ENCODE results near the gene TPRG1L. TPM values are rescaled to one million over a fixed set of nuclear protein-coding genes. Genes with fewer than 3 reads are reported as not detected.
A peak's percentile ranks its signal among the peaks of the same experiment; 100 is the strongest.

Gene TPRG1L
- total RNA-seq, 1 experiment from 2014 or later = 13.7 TPM

DNA sequence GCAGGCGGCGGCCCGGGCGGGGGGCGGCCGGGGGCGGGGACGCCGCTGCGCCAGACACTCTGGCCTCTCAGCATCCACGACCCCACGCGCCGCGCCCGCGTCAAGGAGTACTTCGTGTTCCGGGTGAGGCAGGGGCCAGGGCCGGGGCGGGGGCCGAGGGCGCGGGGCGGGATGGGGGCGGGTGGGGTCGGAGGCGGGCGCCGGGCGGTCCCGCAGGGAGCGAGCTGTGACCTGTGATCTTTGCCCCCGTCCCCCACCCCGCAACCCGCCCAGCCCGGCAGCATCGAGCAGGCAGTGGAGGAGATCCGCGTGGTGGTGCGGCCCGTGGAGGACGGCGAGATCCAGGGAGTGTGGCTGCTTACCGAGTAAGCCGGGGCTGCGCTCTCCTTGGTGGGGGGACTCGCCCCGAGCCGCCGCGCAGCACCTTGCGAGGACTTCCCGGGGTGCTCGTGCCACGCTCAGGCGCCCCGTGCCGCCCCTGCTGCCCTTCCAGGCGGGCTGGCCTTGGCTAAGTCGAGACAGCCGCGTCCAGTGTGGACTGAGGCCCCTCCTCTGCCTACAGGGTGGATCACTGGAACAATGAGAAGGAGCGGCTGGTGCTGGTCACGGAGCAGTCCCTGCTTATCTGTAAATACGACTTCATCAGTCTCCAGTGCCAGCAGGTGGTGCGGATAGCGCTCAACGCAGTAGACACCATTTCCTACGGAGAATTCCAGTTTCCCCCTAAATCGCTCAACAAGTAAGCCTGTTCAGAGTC, 514 bp downstream of the TPRG1L start:
- no peaks in the 10 kb centered on the region for H3K27me3 ChIP-seq (replicated peaks; ENCODE audit: insufficient read depth, low read depth, low read length, poor library complexity)
- no peaks in the 10 kb centered on the region for H3K9me3 ChIP-seq (ENCODE audit: low read depth, low read length, poor library complexity, severe bottlenecking)
- no peak overlapping the region for H3K27ac ChIP-seq (ENCODE audit: low read depth, low read length, poor library complexity, severe bottlenecking)
- H3K4me3 ChIP-seq (ENCODE audit: low read depth, low read length, poor library complexity, severe bottlenecking) = peak overlapping the region; percentile 64
- intact Hi-C loops (cut with micrococcal nuclease; ENCODE audit: unreplicated experiment) = no loop called here
- peaks cover 5% of the 10 kb centered on the region for H3K36me3 ChIP-seq (ENCODE audit: insufficient read depth, low read length, poor library complexity, severe bottlenecking)
- TF ChIP-seq, protein P1, sequence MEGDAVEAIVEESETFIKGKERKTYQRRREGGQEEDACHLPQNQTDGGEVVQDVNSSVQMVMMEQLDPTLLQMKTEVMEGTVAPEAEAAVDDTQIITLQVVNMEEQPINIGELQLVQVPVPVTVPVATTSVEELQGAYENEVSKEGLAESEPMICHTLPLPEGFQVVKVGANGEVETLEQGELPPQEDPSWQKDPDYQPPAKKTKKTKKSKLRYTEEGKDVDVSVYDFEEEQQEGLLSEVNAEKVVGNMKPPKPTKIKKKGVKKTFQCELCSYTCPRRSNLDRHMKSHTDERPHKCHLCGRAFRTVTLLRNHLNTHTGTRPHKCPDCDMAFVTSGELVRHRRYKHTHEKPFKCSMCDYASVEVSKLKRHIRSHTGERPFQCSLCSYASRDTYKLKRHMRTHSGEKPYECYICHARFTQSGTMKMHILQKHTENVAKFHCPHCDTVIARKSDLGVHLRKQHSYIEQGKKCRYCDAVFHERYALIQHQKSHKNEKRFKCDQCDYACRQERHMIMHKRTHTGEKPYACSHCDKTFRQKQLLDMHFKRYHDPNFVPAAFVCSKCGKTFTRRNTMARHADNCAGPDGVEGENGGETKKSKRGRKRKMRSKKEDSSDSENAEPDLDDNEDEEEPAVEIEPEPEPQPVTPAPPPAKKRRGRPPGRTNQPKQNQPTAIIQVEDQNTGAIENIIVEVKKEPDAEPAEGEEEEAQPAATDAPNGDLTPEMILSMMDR (conservative IDR thresholded peaks at IDR 0.05; ENCODE audit: low read depth, low read length) = no peak
- TF ChIP-seq EZH2 (IDR thresholded peaks at IDR 0.05; ENCODE audit: borderline replicate concordance, low read depth, low read length, poor library complexity, severe bottlenecking) = no peak
- H3K4me1 ChIP-seq (ENCODE audit: insufficient read depth, low read length, poor library complexity, severe bottlenecking) = no peaks in the 10 kb centered on the region
- DNase-seq (ENCODE audit: low spot score) = peak; percentile 22
- CTCF ChIA-PET = no interaction called here
- POLR2A ChIA-PET (ENCODE audit: low non-redundant PET) = no interaction called here
- BruUV-seq (replicated peaks) = no TSS peak

DNA sequence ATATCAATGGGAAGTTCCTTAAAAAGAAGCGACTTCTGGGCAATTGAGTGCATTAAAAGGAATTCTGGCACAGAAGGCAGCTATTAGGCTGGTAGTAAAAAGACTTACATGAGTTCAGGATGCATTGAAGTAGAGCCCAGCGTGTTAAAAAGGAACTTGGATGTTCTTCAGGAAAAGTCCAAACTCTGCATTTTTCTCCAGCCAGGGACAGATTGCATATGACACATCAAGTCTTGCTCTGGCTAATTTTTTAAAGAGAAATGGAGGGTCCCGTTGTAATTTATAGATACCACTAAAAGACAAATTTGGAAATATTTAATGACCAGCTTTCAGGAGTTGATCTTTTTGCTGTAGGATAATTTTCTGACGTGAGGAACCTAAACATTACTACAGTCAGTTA, 1.2 kb downstream of the TPRG1L start:
- no TSS peak for BruUV-seq (replicated peaks)
- intact Hi-C loops (cut with micrococcal nuclease; ENCODE audit: unreplicated experiment) = no loop called here
- no peak for DNase-seq (ENCODE audit: low spot score)
- Histone ChIP-seq H3K27me3 (replicated peaks; ENCODE audit: insufficient read depth, low read depth, low read length, poor library complexity) (no peaks in the 10 kb centered on the region), H3K27ac (ENCODE audit: low read depth, low read length, poor library complexity, severe bottlenecking) (no peak overlapping the region), H3K36me3 (ENCODE audit: insufficient read depth, low read length, poor library complexity, severe bottlenecking) (peaks cover 5% of the 10 kb centered on the region), H3K4me1 (ENCODE audit: insufficient read depth, low read length, poor library complexity, severe bottlenecking) (no peaks in the 10 kb centered on the region), H3K4me3 (ENCODE audit: low read depth, low read length, poor library complexity, severe bottlenecking) (peak overlapping the region; percentile 64), H3K9me3 (ENCODE audit: low read depth, low read length, poor library complexity, severe bottlenecking) (no peaks in the 10 kb centered on the region)
- TF ChIP-seq, protein P1 (conservative IDR thresholded peaks at IDR 0.05; ENCODE audit: low read depth, low read length) = no peak
- TF ChIP-seq EZH2 (IDR thresholded peaks at IDR 0.05; ENCODE audit: borderline replicate concordance, low read depth, low read length, poor library complexity, severe bottlenecking) = no peak
- POLR2A ChIA-PET (ENCODE audit: low non-redundant PET) = no interaction called here
- CTCF ChIA-PET = interaction anchor here (0.7 kb wide), 1 partner anchor 274 kb away, joined by 5 read pairs; the partner anchor contains the start of gene C1orf174

DNA sequence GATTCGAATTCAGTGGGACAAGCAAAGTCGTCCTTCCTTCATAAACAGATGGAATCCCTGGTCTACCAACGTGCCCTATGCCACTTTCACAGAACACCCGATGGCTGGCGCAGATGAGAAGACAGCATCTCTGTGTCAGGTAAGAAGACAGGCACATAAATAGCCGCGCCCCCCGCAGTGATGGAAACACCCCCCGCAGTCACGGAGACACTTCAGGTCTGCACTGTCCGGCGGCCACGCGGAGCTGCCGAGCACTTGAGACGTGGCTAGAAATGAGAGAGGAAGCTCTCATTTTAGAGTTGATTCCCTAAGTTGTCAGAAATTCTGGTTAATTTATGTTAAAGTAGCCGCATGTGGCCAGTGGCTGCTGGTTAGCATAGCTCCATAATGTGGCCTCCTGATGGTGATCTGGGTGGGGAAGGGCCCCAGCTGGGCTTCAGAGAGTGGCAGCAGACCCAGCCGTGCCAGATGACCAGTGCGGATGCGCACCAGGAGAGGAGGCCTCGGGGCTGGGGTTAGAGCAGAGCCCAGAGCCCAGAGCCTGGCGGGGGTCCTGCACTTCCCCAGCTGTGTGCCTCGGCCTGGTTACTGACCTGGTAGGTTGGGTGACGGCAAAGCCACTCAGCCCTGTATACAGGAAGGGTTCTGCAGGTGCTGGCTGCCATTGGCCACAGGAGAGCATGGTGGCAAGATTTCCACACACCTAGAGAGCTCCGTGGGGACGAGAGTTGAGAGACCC, 2.9 kb downstream of the TPRG1L start:
- ChIA-PET CTCF (no interaction called here), POLR2A (ENCODE audit: low non-redundant PET) (no interaction called here)
- Histone ChIP-seq H3K36me3 (ENCODE audit: insufficient read depth, low read length, poor library complexity, severe bottlenecking) (peaks cover 7% of the 10 kb centered on the region), H3K4me1 (ENCODE audit: insufficient read depth, low read length, poor library complexity, severe bottlenecking) (no peaks in the 10 kb centered on the region), H3K27ac (ENCODE audit: low read depth, low read length, poor library complexity, severe bottlenecking) (no peak overlapping the region), H3K4me3 (ENCODE audit: low read depth, low read length, poor library complexity, severe bottlenecking) (no peak overlapping the region), H3K27me3 (replicated peaks; ENCODE audit: insufficient read depth, low read depth, low read length, poor library complexity) (no peaks in the 10 kb centered on the region), H3K9me3 (ENCODE audit: low read depth, low read length, poor library complexity, severe bottlenecking) (no peaks in the 10 kb centered on the region)
- no TSS peak for BruUV-seq (replicated peaks)
- intact Hi-C loops (cut with micrococcal nuclease; ENCODE audit: unreplicated experiment) = no loop called here
- TF ChIP-seq EZH2 (IDR thresholded peaks at IDR 0.05; ENCODE audit: borderline replicate concordance, low read depth, low read length, poor library complexity, severe bottlenecking) = no peak
- TF ChIP-seq, protein P1 (conservative IDR thresholded peaks at IDR 0.05; ENCODE audit: low read depth, low read length) = no peak
- DNase-seq (ENCODE audit: low spot score) = no peak
